Endothelial cell (in vitro differentiated cells): ENCODE measurements around the gene PRAC2. TPM values are rescaled to one million over a fixed set of nuclear protein-coding genes. Genes with fewer than 3 reads are reported as not detected.

Experiments used
- DNase-seq: peaks from one replicate; pipeline ENCODE4 v3.0.0; 2021; ENCODE audit warnings: low spot score
- H3K27ac Mint-ChIP-seq: one replicate; pipeline ENCODE4 v1.8.0; 2021; ENCODE audit warnings: mixed read lengths, inconsistent platforms; ENCODE audit not compliant: unreplicated experiment
- H3K27me3 Mint-ChIP-seq: one replicate; pipeline ENCODE4 v1.8.0; 2021; ENCODE audit warnings: mild to moderate bottlenecking, moderate library complexity, mixed read lengths, inconsistent platforms; ENCODE audit not compliant: unreplicated experiment
- H3K36me3 Mint-ChIP-seq: one replicate; pipeline ENCODE4 v1.8.0; 2021; ENCODE audit warnings: mild to moderate bottlenecking, low read depth, mixed read lengths, inconsistent platforms; ENCODE audit not compliant: unreplicated experiment
- H3K4me1 Mint-ChIP-seq: one replicate; pipeline ENCODE4 v1.8.0; 2021; ENCODE audit warnings: mild to moderate bottlenecking, mixed read lengths, inconsistent platforms; ENCODE audit not compliant: unreplicated experiment
- H3K4me3 Mint-ChIP-seq: one replicate; pipeline ENCODE4 v1.8.0; 2021; ENCODE audit warnings: mild to moderate bottlenecking, mixed read lengths, inconsistent platforms; ENCODE audit not compliant: unreplicated experiment
- H3K9me3 Mint-ChIP-seq: one replicate; pipeline ENCODE4 v1.8.0; 2021; ENCODE audit warnings: mixed read lengths, inconsistent platforms; ENCODE audit not compliant: unreplicated experiment
- CTCF ChIP-seq: fragments of 200-600 bp; sonication (generic); IDR thresholded peaks from one replicate; pipeline ENCODE4 v1.5.0; 2021; ENCODE audit warnings: antibody characterized with exemption; ENCODE audit not compliant: unreplicated experiment
- total RNA-seq: library from RNA; stranded (reverse); fragmentation: NEBNext Ultra II Directional; extraction: Animal tissue kit (Norgen Biotek cat#: 25700); gene quantifications from one replicate; pipeline ENCODE4 v1.2.1, GENCODE V29; 2021; ENCODE audit not compliant: unreplicated experiment

The PRAC2 gene
- total RNA-seq, 1 donor from 2014 or later: not detected

DNA sequence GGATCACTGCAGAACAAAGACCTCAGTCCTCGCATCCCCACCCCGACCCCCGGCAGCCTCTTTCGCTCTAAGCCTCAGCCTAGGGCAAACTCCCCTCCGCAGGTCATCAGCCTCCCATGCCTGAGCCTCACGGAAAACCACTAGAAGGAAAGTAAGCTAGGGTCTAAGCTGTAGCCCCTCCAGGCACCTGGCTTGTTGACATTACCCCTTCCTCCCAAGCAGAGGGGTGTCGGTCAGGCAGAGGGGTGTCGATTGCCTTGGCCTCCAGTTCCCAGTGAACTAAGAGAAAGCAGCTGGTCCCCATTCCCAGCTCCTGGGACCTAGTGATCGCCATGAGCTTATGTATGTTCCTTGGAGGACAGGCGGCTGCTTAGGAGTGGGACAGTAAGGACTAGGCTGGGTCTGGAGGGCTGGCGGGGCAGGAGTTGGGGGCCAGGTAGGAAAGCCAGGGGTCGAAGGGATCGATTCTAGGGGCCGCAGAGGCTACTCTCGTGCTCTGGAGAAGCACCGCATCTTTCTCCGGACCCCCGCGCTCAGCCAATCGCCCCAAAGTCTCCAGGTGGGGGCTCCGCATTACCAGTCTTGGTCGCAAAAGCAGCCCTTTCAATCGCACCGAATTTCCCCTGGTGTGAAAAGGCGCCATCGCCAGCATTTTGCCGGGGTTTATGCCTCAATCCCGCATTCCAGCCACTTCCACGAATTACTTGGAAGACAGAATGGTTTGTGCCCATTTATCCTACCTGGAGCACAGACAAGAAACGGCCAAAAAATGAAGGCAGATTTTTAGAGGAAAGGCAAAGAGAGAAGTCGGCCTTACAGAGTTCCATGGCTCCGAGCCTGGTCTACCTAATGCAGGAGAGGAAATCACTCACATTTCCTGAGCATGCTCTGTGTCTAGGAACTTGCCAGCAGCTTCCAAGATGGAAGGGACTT, 26.9 kb downstream of the PRAC2 start:
- peaks cover 45% of the 10 kb centered on the region for H3K27me3 Mint-ChIP-seq
- DNase-seq: no peak
- peaks cover 23% of the 10 kb centered on the region for H3K4me1 Mint-ChIP-seq
- no peak overlapping the region for H3K4me3 Mint-ChIP-seq
- H3K9me3 Mint-ChIP-seq: no peaks in the 10 kb centered on the region
- no peak overlapping the region for H3K27ac Mint-ChIP-seq
- TF ChIP-seq CTCF: no peak
- H3K36me3 Mint-ChIP-seq: no peaks in the 10 kb centered on the region

- H3K4me3 Mint-ChIP-seq: no peak overlapping the region
- H3K4me1 Mint-ChIP-seq: peaks cover 26% of the 10 kb centered on the region
- peaks cover 45% of the 10 kb centered on the region for H3K27me3 Mint-ChIP-seq
- H3K9me3 Mint-ChIP-seq: no peaks in the 10 kb centered on the region
- no peaks in the 10 kb centered on the region for H3K36me3 Mint-ChIP-seq
- no peak overlapping the region for H3K27ac Mint-ChIP-seq
- no peak for TF ChIP-seq CTCF
- DNase-seq: no peak
These were observed 28.2 kb downstream of the PRAC2 start for GRCh38 chr17:48751172-48751571.

GRCh38 chr17:48751733-48752398, 28.9 kb downstream of the PRAC2 start:
- TF ChIP-seq CTCF: no peak
- Mint-ChIP-seq H3K4me1 (peaks cover 25% of the 10 kb centered on the region), H3K9me3 (no peaks in the 10 kb centered on the region), H3K27me3 (peaks cover 45% of the 10 kb centered on the region), H3K27ac (no peak overlapping the region), H3K36me3 (no peaks in the 10 kb centered on the region), H3K4me3 (no peak overlapping the region)
- no peak for DNase-seq

DNA sequence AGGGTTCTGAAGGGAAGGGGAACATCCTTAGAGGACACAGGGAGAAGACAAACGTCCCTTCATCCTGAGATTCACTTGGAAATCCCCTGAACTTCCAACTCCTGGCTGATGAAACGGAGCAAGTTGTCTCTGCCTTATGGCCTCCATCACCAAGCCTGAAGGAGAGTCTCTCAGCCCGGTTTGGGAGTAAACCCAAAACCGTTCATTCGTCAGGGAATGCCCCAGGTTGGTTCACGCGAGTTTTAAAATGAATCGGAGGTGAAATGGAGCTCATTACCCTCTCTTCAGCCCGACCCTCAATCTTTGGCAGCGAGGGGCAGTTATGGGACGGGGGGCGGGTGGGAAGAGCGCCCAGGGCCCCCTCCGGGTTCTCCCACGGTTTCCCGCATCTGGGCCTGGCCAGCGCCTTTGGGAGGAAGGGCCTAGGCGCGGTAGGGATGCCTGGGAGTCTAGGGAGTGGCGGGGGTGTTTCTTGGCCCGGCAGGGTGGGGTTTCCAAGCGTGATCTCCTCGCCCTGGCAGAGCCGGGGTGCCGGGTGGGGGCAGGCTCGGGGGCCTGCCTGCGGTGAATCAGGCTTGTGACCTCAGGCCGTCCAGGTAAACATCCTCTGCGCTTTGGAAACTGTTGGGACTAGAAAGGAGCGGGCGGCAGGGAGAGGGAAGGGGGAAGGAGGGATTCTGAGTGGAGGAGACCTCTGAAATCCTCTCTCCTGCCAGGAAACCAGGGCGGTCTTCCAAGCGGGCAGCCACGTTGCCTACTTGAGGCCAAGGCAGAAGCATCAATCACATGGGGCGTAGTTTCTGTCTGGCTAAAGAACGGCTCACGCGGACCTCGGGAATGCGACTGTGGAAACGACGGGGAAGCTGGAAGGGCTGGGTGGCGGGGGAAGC, 29.7 kb downstream of the PRAC2 start:
- peaks cover 29% of the 10 kb centered on the region for H3K4me1 Mint-ChIP-seq
- no peak overlapping the region for H3K27ac Mint-ChIP-seq
- H3K27me3 Mint-ChIP-seq: peaks cover 50% of the 10 kb centered on the region
- no peak overlapping the region for H3K4me3 Mint-ChIP-seq
- DNase-seq: no peak
- no peaks in the 10 kb centered on the region for H3K36me3 Mint-ChIP-seq
- no peak for TF ChIP-seq CTCF
- H3K9me3 Mint-ChIP-seq: no peaks in the 10 kb centered on the region
